Measurements from ENCODE around the gene SPOCK1.

SPOCK1 gene

DNA sequence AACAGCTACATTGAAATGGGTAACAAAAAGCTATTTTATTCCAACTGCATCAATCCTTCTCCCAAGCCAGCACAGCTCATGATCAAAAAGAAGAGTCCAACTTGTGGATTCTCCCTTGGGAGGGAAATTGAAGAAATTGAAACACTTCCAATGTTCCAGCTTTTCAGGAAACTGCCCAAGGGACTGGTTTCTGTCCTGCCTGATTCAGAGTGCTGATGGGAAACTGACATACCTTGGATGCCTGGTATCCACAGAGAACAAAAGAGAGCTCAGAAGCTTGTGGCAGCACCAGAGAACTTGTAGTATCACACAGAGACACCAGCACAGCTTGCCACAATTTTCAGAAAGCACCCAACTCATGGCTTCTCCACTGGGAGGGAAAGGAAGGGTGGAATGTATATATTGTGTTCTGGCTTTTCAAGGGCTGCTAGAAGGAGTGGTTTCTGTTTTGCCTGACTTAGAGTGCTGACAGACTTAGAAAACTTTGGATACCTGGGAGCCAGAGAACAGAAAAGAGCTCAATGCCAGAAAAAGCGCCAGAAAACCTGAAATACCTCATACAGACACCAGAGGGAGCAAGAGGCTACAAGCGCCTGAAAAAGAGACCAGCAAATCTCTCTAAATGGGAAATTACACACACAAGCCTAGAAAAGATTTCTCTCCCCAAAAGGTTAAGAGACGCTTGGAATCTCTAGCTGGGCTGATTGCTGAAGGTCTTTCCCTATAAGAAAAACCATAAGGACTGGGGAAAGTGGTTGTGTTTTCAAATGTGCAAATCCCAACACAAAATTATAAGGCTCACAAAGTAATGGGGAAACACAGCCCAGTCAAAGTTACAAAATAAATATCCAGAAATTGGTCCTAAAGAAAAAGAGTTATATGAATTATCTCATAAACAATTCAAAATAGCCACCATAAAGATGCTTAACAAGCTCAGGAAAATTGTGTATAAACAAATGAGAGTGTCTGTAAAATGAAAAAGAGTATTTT lies 178.8 kb downstream of the SPOCK1 start:
- FAIRE-seq, result peak; percentile 78

DNA sequence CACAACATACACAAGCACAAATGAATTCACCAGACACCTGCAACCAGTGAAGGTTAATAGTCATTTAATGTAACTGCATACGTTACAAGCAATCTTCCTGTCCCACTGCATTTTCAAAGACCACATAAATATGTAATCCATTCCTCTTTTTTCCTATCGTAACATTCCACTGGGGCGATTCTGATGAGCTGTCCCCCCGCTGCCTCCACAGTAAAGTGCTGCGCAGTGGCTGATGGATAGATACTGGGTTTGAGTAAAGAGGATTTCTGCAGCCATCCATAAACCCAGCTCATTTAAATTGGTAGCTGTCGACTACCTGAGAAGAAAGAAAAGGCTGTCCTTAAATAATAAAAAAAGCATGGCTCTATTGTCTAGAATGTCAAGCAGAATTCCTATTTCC lies 181.1 kb downstream of the SPOCK1 start:
- FAIRE-seq, result no peak

DNA sequence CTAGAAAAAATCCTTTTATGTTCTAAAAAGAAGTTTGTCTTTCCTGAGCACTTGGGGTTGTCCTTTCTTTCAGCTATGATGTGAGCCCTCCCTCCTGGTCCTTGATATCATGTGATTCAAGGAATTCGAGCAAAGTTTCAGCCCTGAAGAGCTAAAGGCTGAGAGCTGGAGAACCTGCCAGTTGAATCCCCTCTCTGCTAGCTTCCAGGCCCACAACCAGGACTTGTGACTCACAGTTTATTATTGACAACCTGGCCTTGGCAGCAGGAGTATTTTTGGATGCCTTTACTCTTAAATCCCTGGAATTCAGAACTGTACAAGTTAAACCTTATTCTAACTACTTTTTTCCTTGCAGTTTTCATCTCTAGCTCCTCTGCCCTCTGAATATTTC lies 182.8 kb downstream of the SPOCK1 start:
- no peak for FAIRE-seq

DNA sequence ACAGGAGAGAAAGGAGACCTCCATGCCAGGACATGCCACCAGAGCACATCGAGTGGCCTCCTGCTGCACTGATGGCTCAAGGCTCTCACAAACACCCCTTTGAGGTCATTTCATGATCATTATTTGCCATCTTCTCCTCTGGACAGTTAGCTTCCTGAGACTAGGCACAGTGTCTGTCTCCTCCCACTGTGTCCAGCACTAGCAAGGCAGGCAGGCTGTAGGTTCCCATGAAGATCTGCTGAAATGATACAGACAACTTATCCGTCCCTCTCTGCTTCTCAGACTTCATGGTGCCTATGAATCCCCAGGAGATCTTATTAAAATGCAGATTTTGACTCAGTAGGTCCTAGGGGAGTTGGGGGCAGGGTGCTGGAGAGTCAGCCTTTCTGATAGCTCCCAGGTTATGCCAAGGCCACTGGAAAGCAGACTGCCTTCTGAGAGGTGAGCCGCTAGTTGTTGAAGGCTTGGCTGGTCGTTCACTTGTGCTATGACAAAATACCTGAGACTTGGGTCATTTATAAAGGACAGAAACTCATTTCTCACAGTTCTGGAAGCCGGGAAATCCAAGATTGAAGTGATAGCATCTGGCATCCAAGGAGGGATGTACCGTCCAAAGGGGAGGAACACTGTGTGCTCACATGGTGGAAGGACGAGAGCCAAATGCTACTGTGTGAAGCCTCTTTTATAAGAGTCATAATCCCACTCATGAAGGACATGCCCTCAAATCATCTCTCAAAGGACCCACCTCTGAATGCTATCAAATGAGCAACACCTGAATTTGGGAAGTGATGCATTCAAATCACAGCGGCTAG lies 183.4 kb downstream of the SPOCK1 start:
- FAIRE-seq, result no peak

DNA sequence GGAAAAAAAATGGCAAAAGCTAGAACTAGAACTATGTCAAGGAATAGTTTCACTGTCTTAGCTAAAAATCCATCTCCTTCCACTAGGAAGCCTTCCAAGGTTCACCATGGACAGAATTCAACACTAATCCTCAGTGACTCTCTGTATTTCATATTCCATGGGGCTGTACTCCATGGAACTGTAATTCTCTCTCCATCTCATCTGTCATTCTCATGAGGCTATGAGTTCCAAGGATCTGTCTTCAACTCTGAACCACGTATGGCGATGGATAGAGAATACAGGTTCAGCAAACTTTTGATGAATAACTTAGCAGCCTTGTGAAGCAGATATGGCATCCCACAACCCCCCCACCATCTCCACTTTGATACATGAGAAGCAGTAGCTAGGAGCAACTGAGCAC lies 184.0 kb downstream of the SPOCK1 start:
- FAIRE-seq, result no peak

DNA sequence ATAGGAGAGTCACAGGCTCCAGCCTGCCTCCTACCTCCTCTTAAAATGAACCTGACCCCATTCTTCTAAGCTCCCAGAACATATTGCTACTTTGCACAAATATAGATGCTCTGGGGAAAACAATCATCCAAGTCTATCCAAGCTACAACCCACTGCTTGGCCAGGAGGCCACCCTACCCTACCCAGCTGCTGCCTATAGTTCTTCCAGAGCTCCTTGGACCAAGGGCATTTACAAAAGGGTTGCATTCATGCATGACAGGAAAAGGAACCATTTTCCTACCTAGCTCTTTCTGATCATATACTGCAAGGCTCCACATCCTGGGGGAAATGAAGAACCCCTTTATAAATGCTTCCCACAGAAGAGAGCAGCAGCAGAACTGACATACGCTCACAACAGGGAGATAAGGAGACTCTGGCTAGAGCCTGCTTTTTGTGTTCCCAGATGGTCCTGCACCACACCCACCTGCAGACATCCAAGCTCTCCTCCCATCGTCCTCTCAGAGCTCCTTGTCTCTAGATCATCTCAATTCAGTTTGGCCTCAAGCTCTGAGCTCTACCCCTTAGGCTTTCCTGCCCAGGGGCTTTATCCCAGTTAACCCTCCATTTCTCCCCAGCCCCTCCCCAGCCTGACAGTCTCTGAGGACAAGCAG lies 185.5 kb downstream of the SPOCK1 start:
- FAIRE-seq, result no peak

DNA sequence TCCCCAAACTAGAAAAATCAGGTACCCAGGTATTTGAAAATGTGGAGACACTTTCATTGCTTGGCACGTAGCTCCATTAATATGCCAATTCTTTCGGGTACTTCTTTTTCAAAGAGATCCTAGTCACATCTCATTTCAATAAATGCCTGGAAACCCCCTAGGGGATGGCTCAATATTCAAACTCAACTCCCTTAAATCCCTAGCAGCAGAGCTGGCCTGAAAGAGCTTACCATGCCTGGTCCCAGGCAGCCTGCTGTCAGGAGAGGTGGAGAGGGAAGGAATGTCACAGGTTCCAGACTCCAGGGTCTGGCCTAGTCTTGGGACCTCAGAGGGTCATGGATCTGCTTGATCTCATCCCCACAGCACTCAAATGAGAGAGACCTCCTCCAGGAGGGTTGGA lies 187.1 kb downstream of the SPOCK1 start:
- no peak for FAIRE-seq

DNA sequence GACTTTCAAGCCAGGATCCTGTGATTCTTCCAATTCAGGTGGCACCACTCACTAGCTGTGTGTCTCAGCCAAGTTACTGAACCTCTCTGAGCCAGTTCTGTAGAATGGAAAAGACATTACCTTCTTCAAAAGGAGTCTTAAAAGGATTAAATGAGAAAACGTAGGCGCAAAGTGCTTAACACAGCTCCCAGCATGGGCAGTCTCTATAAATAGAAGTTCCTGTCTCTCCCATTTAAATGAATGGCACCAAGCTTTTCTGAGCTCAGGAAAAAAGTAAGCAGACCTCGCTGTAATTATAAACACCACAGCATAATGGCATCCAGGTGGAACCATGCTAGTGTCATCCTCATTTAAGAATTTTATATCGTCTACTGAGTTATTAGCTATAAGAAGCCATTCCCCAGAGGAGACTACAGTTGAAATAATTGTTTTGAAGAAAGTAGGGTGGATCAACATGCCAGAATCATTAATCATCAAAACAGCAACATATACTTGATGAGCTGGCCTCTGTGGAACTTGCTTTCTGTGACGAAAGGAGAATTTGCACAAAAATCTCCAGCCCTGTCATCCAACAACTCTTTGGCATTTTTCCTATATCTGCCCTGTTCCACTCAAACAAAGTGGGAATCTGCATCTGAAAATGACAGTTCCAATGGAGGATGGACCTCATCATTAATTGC lies 188.9 kb downstream of the SPOCK1 start:
- no peak for FAIRE-seq

DNA sequence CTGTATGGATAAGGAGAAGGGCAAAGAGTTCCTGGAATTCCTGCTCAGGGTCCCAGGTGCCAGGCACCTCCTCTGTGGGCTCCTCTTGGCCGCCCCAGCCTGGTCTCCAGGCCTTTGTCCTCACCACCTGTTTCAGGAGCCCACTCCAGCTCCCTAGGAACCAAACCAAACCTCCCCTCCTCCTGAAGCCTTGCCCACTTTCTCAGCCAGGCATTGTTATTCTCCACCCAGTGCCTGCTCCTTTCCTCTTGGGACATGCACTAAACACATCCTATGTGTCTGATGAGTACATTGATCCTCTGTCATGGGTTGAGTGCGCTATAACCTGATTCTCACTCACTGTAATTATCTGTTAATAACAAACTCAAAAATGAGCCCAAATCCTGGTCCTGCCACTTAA lies 189.8 kb downstream of the SPOCK1 start:
- FAIRE-seq, result no peak

DNA sequence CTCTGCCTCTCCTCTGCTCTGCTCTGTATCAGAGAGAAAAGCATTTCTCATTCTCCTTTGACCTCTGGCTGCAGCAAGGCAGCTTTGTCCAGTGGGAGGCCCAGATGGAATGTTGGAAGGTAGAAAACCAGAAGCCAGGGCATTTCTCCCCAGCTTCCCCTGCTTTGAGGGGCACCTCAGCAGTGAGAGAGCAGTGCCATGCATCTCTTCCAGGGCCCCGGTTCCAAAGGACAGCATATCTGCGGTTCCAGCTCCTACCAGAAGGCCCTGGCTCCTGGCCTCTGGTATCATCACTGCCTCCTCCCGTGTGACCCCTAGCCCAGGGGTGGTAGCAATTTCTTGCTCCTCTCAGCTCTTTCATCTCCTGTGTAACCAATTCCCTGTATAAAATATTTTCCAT lies 190.8 kb downstream of the SPOCK1 start:
- no peak for FAIRE-seq

DNA sequence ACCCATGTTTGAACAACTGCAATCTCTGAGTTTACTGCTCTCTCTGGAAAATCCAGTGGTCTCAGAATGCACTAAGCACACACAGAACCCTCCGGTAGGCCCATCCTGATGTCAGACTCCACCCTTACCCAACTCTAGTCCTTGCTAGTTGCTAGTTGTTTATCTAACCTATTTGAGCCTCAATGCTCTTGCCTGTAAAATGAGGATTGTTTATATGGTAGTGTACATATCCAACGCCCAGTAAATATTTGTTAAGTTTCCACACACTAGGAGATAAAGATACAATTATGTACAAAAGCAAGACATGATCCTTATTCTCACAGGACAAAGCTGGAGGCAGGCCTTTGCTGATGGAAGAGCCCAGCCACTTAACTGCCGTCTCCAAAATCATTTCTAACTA lies 192.2 kb downstream of the SPOCK1 start:
- FAIRE-seq, result no peak

DNA sequence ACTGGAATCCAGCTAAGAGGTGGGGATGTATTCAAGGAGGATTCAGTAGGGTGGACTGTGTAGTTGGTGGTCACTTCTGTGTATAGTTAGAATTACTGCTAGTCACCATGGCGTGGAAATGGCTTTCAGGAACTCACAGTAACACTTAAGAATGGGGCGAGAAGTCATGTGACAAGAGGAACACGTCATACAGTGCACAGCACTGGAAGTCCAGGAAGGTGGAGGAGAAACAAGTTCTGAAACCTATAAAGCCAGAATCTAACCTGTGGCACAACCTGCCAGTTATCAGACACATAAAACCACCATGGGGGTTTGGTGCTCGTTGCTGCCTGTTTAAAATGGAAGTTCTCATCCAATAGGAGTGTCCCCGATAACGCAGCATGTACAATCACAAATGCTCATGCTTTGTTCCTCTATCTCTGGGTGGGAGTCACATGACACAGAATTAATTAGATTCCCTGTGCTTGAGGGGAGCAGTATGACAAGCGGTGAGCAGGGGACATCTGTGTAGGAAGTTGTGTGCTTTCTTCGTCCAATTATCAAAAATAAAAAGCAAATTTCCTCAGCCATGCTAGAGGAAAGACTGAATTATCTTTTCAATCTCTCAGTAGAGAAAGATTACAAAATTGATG lies 193.0 kb downstream of the SPOCK1 start:
- FAIRE-seq, result no peak

DNA sequence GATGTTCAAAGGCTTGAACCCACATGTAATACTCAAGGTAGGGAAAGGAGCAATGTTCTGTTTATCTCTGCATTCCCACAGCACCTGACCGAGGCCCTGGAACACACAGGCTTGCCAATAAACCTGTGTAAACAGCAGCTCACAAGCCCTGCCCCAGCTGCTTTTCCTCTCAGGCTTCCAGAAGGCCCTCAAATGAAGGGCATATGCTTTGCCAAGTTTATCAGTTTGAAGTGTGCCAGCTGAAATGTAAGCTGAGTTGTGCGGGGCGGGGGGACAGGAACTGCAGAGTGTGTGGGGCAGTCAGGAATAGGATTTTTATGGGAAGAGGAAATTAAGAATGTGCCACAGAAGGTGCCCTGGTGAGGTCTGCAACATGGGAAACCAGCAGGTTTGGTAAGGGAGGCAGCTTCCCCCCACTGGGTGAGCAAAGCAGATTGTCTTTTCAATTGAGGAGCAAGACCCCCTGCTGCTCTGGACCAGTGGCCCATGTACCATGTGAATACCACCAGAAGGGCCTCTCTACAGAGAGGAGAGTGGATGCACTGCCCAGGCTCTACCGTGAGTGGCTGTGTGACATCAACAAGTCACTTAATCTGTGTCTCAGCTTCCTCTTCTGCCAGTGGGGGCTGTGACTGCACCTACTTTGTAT lies 194.8 kb downstream of the SPOCK1 start:
- no peak for FAIRE-seq

DNA sequence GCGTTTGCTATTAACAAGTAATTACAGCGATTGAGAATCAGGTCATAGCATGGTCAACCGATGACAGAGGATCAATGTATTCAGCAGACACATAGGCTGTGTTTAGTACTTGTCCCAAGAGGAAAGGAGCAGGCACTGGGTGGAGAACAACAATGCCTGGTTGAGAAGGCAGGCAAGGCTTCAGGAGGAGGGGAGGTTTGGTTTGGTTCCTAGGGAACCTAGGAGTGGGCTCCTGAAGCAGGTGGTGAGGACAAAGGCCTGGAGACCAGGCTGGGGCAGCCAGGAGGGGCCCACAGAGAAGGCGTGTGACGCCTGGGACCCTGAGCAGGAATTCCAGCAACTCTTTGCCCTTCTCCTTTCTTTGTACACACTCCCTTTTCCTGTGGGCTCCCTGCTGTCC lies 195.6 kb downstream of the SPOCK1 start:
- FAIRE-seq, result no peak

DNA sequence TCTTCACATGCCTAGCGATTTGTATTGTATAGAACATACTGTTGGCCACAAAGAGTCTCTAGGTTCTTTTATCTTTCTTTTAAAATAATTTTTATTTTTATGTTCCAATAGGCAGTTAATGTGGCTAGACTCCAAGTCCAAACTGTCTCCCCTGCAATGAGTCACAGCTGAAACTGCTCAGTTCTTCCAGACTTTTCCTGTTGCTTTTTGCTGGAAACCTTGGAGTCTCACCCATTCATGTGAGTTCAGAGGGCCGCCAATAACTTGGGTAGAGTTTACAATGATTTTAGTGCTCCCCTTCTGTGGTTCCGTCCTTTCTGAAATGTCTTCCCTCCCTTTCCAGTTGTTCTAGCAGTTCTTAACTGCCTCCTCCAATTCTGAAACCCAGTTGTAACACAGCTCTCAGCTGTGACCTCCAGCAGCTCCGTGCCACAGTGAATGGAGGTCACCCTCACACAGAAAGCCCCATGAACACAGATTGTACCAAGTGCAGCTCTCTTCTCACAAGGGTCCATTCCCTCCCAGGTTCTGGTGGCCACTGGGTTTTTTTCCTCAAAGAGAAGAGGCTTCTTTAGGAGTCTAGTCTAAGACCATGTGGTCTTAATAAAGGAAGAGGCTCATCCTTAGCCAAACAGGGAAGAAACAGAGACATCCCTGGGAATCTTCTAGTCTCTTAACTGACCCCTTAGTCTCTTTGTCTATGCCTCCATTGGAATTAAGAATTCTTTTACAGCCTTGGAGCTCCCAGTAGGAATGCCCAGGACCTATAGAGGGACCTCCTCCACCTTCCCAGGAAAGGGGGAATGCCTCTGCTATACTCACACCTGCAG lies 198.5 kb downstream of the SPOCK1 start:
- FAIRE-seq, result no peak

DNA sequence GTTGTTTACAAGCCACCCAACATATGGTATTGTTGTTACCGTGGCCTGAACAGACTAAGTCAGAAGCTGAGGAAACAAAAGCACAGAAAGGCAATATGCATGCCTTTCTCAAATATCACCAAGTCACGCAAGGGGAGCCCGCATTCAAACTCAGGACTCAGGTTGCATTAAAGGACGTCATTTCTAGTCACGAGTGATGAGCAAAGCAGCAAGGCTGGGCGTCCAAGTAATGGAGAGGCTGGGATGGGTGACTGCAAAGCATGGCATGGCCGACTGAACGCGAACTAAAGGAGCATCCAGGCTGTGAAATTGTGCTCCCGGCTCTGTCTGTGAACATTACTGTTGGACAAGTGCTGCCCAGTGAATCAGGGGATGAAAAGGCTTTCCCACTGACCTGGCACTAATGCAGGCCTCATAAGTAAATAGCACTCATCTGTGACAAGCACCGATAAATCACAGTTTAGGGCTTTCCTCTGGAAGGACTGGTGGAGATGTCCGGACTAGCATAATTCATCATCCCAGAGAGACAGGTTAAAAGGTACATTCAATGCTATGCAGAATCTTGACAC lies 202.8 kb downstream of the SPOCK1 start:
- FAIRE-seq, result no peak

DNA sequence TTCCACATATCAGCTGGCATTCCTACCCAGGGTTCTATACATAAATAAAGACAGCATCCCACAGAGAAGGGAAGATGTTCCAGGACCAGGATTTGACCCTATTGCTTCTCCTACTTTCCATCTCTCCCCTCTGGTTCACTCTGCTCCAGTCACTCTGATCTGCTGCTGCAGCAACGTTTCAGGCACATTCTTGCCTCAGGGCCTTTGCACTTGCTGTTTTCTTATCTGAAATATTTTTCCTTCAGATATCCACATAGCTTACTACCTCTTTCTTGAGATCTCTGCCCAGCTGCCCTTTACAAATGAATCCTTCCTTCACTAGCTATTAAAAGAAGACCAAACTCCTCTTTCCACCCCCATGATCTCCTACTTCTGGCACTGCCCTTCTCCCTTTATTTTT lies 204.5 kb downstream of the SPOCK1 start:
- no peak for FAIRE-seq

DNA sequence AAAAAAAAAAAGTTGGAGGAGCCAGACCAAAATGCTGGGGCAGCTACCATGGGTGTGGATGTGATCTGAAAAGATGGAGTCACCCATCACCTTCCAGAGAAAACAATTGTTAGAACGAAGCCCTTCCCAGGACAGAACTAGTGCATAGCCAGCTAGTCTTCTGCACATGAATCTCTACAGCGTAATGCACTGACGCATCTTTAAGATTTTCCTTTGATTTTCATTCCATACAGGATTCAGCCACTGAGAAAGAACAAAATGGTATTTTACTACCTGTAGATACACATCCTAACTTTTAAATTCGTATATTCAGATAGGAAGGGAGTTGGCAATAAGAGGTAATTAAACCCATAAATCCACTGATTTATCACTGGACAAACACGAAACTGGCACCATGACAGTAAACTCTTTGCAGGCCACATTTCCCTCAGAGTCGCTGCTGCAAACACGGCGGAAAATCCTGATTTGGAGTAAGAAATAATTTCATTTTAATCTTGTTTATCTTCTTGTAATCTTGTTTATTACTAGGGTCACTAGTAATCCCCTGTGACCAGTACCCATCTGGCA lies 206.6 kb downstream of the SPOCK1 start:
- FAIRE-seq, result no peak

DNA sequence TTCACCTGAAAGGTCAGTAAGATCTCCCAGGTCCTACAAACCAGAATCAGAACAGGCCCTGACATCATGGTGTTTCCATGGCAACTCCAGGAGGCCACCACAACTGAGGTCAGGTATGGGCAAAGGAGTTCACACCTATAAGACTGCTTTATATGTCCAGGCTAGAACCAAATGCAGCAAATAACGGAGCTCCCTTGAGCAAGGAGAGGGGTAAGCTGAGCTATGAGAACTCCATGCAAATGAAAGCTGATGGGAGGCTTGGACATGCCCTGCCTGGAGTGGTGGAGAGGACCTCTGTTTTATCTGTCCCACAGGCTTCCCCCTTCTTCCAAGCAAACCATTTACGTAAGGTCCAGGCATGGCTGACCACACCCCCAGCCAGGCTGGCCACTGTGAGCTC lies 207.7 kb downstream of the SPOCK1 start:
- FAIRE-seq, result no peak

DNA sequence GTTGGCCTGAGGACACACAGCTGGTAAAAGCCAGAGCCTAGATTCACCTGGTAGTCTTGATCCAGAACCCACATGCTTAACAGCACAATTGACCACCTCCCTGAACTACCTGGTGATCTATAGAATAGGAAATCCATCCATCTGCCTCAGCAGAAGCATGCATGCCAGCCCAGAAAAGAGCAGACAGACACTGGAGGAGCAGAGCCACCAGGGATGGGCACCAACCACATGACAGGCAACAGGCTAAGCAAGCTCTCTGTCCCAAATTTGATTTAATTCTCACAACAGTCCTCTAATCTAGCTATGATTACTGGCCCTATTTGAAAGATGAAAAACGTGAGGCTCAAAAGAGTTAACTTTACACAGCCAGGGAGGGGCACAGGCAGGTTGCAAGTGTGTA lies 208.1 kb downstream of the SPOCK1 start:
- FAIRE-seq, result no peak
